Kidney (tissue), 14 donors: ENCODE data around the gene ATP2B3. TPM values are rescaled to one million over a fixed set of nuclear protein-coding genes. Genes with fewer than 3 reads are reported as not detected.

ENCODE experiments used
- DNase-seq, 5 donors: peaks; one replicate each; pipeline ENCODE4 v3.0.0-alpha.2; 2013 to 2020
- FAIRE-seq: peaks from 2 replicates; lab custom pipeline; 2012; peaks lifted over from hg19 to GRCh38; lab: Jason Lieb, UNC
- H3K27ac ChIP-seq, 2 donors: one replicate each; pipeline ENCODE4 v1.7.0; 2013; ENCODE audit warnings: low read depth in 2 of 2, low read length in 2 of 2, inconsistent platforms in 1 of 2
- H3K27me3 ChIP-seq: one replicate; pipeline ENCODE4 v1.7.1; 2013; ENCODE audit warnings: low read length, inconsistent platforms; ENCODE audit not compliant: control insufficient read depth, insufficient read depth
- H3K36me3 ChIP-seq, 3 donors: one replicate each; pipeline versions ENCODE4 v1.7.0 to v1.7.1; 2013; ENCODE audit warnings: low read length in 3 of 3, control low read depth in 1 of 3, inconsistent platforms in 1 of 3; ENCODE audit not compliant: insufficient read depth in 3 of 3, control insufficient read depth in 2 of 3
- H3K4me1 ChIP-seq, 3 donors: one replicate each; pipeline versions ENCODE4 v1.7.0 to v1.7.1; 2013; ENCODE audit warnings: low read length in 3 of 3, inconsistent platforms in 1 of 3, low read depth in 1 of 3; ENCODE audit not compliant: control insufficient read depth in 2 of 3, insufficient read depth in 2 of 3
- H3K4me3 ChIP-seq, 3 donors: one replicate each; pipeline versions ENCODE4 v1.7.0 to v1.8.1; 2013; ENCODE audit warnings: low read length in 3 of 3, control low read depth in 1 of 3, inconsistent platforms in 1 of 3
- H3K9ac ChIP-seq, 3 donors: one replicate each; pipeline versions ENCODE4 v1.7.0 to v1.7.1; 2013; ENCODE audit warnings: low read length in 3 of 3, control low read depth in 1 of 3, inconsistent platforms in 1 of 3
- H3K9me3 ChIP-seq, 3 donors: one replicate each; pipeline versions ENCODE4 v1.7.0 to v1.7.1; 2013; ENCODE audit warnings: low read length in 3 of 3, control low read depth in 1 of 3, inconsistent platforms in 1 of 3; ENCODE audit not compliant: control insufficient read depth in 2 of 3, insufficient read depth in 1 of 3
- intact Hi-C: fragments of 100-400 bp; cut with DNase I; formaldehyde crosslinking; loops from one replicate; pipeline ENCODE4 v1.11.1; 2022
- polyA plus RNA-seq: library from polyadenylated mRNA; stranded (reverse); fragments of 350-450 nt; fragmentation: Illumina TruSeq; extraction: RNeasy Lipid Tissue Mini Kit (QIAGEN cat#74804); gene quantifications from one replicate; pipeline ENCODE4 v1.2.3, GENCODE V29; 2014; ENCODE audit warnings: low read depth, low replicate concordance; ENCODE audit not compliant: insufficient read depth
- total RNA-seq: library from RNA; stranded (reverse); fragmentation: NEBNext Ultra II Directional; extraction: Animal tissue kit (Norgen Biotek cat#: 25700); gene quantifications from one replicate; pipeline ENCODE4 v1.2.1, GENCODE V29; 2021
- TF ChIP-seq, protein P1 (sequence below): IDR thresholded peaks from 3 replicates; pipeline ENCODE4 v1.5.1; 2012; ENCODE audit warnings: mild to moderate bottlenecking, moderate library complexity, borderline replicate concordance; ENCODE audit not compliant: insufficient read depth; ENCODE audit errors: extremely low read depth
- donor health status: control.
- donor health status: control.
- donor health status: control.
- donor health status: control.
- donor health status: control.
- donor health status: DM: yes; HTN: yes; CAD: no.
- donor health status: Normal renal cell carcinoma (clear cell type).

The ATP2B3 gene
- total and polyA plus RNA-seq, 2 donors from 2014 or later, result 0.37 TPM; not detected in 1

DNA sequence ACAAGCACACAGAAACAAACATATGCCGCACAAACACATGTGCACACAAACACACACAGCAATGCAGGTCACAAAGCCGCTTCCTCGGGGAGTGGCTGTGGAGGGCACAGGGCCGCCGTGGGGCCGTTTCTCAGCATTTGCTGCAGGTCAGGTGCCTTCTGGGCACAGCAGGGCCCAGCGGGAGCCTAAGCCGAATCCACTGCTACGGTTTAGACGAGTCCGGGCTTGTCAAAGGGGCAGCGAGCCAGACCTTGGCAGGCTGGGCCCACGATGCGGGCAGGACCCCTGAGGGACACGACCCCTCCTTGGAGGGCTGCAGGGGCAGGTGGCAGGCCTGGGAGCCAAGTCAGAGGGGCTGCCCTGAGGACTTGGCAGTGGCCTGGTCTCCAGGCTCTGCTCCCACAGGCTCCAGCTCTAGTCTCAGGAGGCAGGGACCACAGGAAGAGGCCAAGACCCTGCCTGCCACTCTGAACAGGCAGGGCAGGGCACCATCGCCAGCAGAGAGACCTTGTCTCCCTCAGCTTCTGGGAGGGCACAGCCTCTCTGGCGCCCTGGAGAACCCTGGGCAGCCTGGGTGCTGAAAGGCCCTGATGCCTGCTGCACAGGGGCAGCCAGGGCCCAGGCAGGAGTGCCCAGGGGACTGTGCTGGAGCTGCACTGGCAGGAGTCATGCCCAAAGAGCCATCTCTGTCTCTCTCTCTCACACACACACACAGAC lies 5.5 kb upstream of the ATP2B3 start:
- TF ChIP-seq, protein P1, sequence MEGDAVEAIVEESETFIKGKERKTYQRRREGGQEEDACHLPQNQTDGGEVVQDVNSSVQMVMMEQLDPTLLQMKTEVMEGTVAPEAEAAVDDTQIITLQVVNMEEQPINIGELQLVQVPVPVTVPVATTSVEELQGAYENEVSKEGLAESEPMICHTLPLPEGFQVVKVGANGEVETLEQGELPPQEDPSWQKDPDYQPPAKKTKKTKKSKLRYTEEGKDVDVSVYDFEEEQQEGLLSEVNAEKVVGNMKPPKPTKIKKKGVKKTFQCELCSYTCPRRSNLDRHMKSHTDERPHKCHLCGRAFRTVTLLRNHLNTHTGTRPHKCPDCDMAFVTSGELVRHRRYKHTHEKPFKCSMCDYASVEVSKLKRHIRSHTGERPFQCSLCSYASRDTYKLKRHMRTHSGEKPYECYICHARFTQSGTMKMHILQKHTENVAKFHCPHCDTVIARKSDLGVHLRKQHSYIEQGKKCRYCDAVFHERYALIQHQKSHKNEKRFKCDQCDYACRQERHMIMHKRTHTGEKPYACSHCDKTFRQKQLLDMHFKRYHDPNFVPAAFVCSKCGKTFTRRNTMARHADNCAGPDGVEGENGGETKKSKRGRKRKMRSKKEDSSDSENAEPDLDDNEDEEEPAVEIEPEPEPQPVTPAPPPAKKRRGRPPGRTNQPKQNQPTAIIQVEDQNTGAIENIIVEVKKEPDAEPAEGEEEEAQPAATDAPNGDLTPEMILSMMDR, result no peak
- no peak overlapping the region for H3K27ac ChIP-seq
- peaks cover 6% of the 10 kb centered on the region for H3K27me3 ChIP-seq
- intact Hi-C loops, result no loop called here
- H3K4me3 ChIP-seq, result no peak overlapping the region
- no peaks in the 10 kb centered on the region for H3K9me3 ChIP-seq
- DNase-seq (no peak), FAIRE-seq (no peak)
- no peaks in the 10 kb centered on the region for H3K4me1 ChIP-seq
- H3K9ac ChIP-seq, result no peak overlapping the region
- no peaks in the 10 kb centered on the region for H3K36me3 ChIP-seq

DNA sequence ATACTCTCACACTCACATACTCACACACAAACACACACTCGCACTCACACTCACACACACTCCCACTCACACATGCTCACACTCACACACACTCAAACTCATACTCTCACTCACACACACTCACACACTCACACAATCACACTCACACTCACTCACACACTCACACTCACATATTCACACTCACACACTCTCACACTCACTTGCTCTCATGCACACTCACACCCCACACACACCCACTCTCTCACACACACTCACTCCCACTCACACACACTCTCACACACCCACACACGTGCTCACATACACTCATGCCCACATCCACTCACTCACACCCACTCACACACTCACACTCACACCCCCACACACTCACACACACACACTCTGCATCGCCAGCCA lies 4.9 kb upstream of the ATP2B3 start:
- TF ChIP-seq, protein P1, result no peak
- Histone ChIP-seq H3K9me3 (no peaks in the 10 kb centered on the region), H3K9ac (no peak overlapping the region), H3K4me1 (no peaks in the 10 kb centered on the region), H3K27ac (no peak overlapping the region), H3K36me3 (no peaks in the 10 kb centered on the region), H3K4me3 (no peak overlapping the region), H3K27me3 (peaks cover 8% of the 10 kb centered on the region)
- DNase-seq (no peak), FAIRE-seq (no peak)
- intact Hi-C loops, result no loop called here

DNA sequence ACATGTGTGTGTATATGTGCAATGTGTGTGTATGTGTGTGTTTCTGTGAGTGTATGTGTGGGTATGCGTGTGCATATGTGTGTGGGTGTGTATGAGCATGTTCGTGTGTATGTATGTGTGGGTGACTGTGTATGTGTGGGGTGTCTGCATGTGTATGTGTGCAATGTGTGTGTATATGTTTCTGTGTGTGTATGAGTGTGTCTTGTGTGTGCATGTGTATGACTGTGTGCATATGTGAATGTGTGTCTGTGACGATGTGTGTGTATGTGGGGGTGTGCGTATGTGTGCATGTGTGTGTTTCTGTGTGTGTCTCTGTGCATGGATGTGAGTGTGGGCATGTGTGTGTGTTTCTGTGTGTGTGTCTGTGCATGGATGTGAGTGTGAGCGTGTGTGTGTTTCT lies 4.2 kb upstream of the ATP2B3 start:
- H3K4me1 ChIP-seq, result no peaks in the 10 kb centered on the region
- TF ChIP-seq, protein P1, result no peak
- no peak overlapping the region for H3K27ac ChIP-seq
- peaks cover 8% of the 10 kb centered on the region for H3K27me3 ChIP-seq
- H3K9ac ChIP-seq, result no peak overlapping the region
- intact Hi-C loops, result no loop called here
- H3K36me3 ChIP-seq, result no peaks in the 10 kb centered on the region
- H3K4me3 ChIP-seq, result no peak overlapping the region
- no peaks in the 10 kb centered on the region for H3K9me3 ChIP-seq
- FAIRE-seq (no peak), DNase-seq (no peak)
